Endothelial cell of umbilical vein (primary cell): Measurements from ENCODE around the gene AMOT. TPM values are rescaled to one million over a fixed set of nuclear protein-coding genes. Genes with fewer than 3 reads are reported as not detected.

Source experiments
- BruUV-seq: library from RNA; stranded (reverse); fragments of 400-500 nt; replicated peaks from 2 replicates; lab custom pipeline; 2021; lab: Mats Ljungman, UMichigan
- CTCF ChIA-PET: fragments of 300-600, 350-600 bp; sonication (Branson Sonifier 250); formaldehyde crosslinking; loops from one replicate; lab custom pipeline; 2021; ENCODE audit warnings: antibody characterized with exemption, inconsistent platforms; lab: Charles Lee
- POLR2A ChIA-PET: fragments of 300-600, 350-600 bp; sonication (Branson Sonifier 250); formaldehyde crosslinking; loops from one replicate; lab custom pipeline; 2021; ENCODE audit warnings: antibody characterized with exemption, inconsistent platforms; lab: Charles Lee
- DNase-seq: peaks from one replicate; pipeline ENCODE4 v3.0.0-alpha.2; 2011; ENCODE audit warnings: low read depth, low spot score
- FAIRE-seq: peaks from 2 replicates; lab custom pipeline; 2011; peaks lifted over from hg19 to GRCh38; lab: Jason Lieb, UNC
- H2AFZ ChIP-seq: 2 replicates; pipeline ENCODE4 v1.6.0; 2012; ENCODE audit warnings: low read depth, low read length, control low read depth, inconsistent platforms
- H3K27ac ChIP-seq: 2 replicates; pipeline ENCODE4 v1.5.1; 2011; ENCODE audit warnings: low read depth, mild to moderate bottlenecking, control low read depth, low read length, moderate library complexity; ENCODE audit not compliant: insufficient read depth
- H3K27me3 ChIP-seq, 2 experiments: 2 replicates each; pipeline versions ENCODE4 v1.6.0 to v1.6.1; 2011; ENCODE audit warnings: low read length in 2 of 2, mixed read lengths in 1 of 2; ENCODE audit not compliant: control insufficient read depth in 2 of 2, insufficient read depth in 2 of 2
- H3K36me3 ChIP-seq, 2 experiments: 2 replicates in 1 of 2; 3 replicates in 1 of 2; pipeline ENCODE4 v1.5.1; 2011; ENCODE audit warnings: low read length in 2 of 2, mild to moderate bottlenecking in 1 of 2, moderate library complexity in 1 of 2; ENCODE audit not compliant: control insufficient read depth in 2 of 2, insufficient read depth in 2 of 2; ENCODE audit errors: extremely low read depth in 1 of 2
- H3K4me1 ChIP-seq: 3 replicates; pipeline ENCODE4 v1.5.1; 2011; ENCODE audit warnings: mild to moderate bottlenecking, low read length; ENCODE audit not compliant: control insufficient read depth, insufficient read depth; ENCODE audit errors: extremely low read depth
- H3K4me2 ChIP-seq: 2 replicates; pipeline ENCODE4 v1.6.1; 2011; ENCODE audit warnings: low read length, control low read depth, mixed read lengths; ENCODE audit not compliant: insufficient read depth
- H3K4me3 ChIP-seq, 3 experiments: fragments of 200-600 bp in 1 of 3; sonication (generic), shearing (Covaris generic) in 1 of 3; replicated peaks in 1 of 3; 2 replicates each; pipeline ENCODE4 v1.5.1; 2011 to 2016; ENCODE audit warnings: control low read depth in 3 of 3, low read length in 3 of 3, mild to moderate bottlenecking in 2 of 3, inconsistent platforms in 1 of 3, low read depth in 1 of 3, moderate library complexity in 1 of 3; ENCODE audit not compliant: insufficient read depth in 1 of 3
- H3K79me2 ChIP-seq: 2 replicates; pipeline ENCODE4 v1.6.0; 2012; ENCODE audit warnings: low read length, inconsistent platforms; ENCODE audit not compliant: control insufficient read depth, insufficient read depth
- H3K9ac ChIP-seq: replicated peaks from 2 replicates; pipeline ENCODE3; 2011; ENCODE audit warnings: low read length, control low read depth; ENCODE audit not compliant: insufficient read depth; ENCODE audit errors: extremely low read depth
- H3K9me1 ChIP-seq: replicated peaks from 3 replicates; pipeline ENCODE4 v1.6.0; 2011; ENCODE audit warnings: mild to moderate bottlenecking, low read length; ENCODE audit not compliant: control insufficient read depth, insufficient read depth; ENCODE audit errors: extremely low read depth
- H3K9me3 ChIP-seq: replicated peaks from 2 replicates; pipeline ENCODE4 v1.5.1; 2012; ENCODE audit warnings: low read length, inconsistent platforms; ENCODE audit not compliant: control insufficient read depth, insufficient read depth
- H4K20me1 ChIP-seq: replicated peaks from 2 replicates; pipeline ENCODE3; 2011; ENCODE audit warnings: mild to moderate bottlenecking, low read length; ENCODE audit not compliant: control insufficient read depth, insufficient read depth; ENCODE audit errors: extremely low read depth
- CTCF ChIP-seq, 2 donors: IDR thresholded peaks; 1 replicate in 1 of 2; 2 replicates in 1 of 2; pipeline ENCODE4 v1.5.1; 2011; ENCODE audit warnings: low read length in 2 of 2, mild to moderate bottlenecking in 2 of 2, moderate library complexity in 2 of 2, control low read depth in 1 of 2, inconsistent platforms in 1 of 2, low read depth in 1 of 2; ENCODE audit not compliant: insufficient read depth in 1 of 2; ENCODE audit errors: extremely low read depth in 1 of 2
- EZH2 ChIP-seq: IDR thresholded peaks from 2 replicates; pipeline ENCODE4 v1.6.1; 2012; ENCODE audit warnings: borderline replicate concordance, low read depth, mild to moderate bottlenecking, moderate library complexity, low read length, inconsistent platforms; ENCODE audit not compliant: severe bottlenecking
- FOS ChIP-seq: IDR thresholded peaks from 2 replicates; pipeline ENCODE4 v1.6.1; 2011; ENCODE audit warnings: mild to moderate bottlenecking, low read length, moderate library complexity, borderline replicate concordance; ENCODE audit not compliant: insufficient read depth
- GATA2 ChIP-seq: IDR thresholded peaks from 2 replicates; pipeline ENCODE4 v1.7.0; 2011; ENCODE audit warnings: low read depth, mild to moderate bottlenecking, moderate library complexity, mixed read lengths, low read length; ENCODE audit not compliant: insufficient read length, insufficient read depth
- JUN ChIP-seq: IDR thresholded peaks from 2 replicates; pipeline ENCODE4 v1.6.1; 2011; ENCODE audit warnings: borderline replicate concordance, low read depth; ENCODE audit not compliant: insufficient read length, insufficient read depth
- MYC ChIP-seq: IDR thresholded peaks from one replicate; pipeline ENCODE4 v1.6.1; 2011; ENCODE audit warnings: mild to moderate bottlenecking, low read depth, low read length
- POLR2A ChIP-seq: IDR thresholded peaks from 2 replicates; pipeline ENCODE4 v1.6.1; 2012; ENCODE audit warnings: low read depth, mild to moderate bottlenecking, control low read depth, low read length
- POLR2AphosphoS5 ChIP-seq: IDR thresholded peaks from 2 replicates; pipeline ENCODE4 v1.6.1; 2012; ENCODE audit warnings: low read depth, mild to moderate bottlenecking, control low read depth, low read length, moderate library complexity; ENCODE audit not compliant: insufficient read depth
- dilution Hi-C: fragments of 300-500 bp; cut with MboI; formaldehyde crosslinking; loops from one replicate; pipeline ENCODE4 v1.15.0; 2019; ENCODE audit warnings: low sequenced_read_pairs; ENCODE audit not compliant: extremely low pct_ligation_motif_present
- intact Hi-C: fragments of 100-400 bp; cut with micrococcal nuclease; formaldehyde crosslinking; loops from one replicate; pipeline ENCODE4 v1.10.0; 2022
- polyA plus RNA-seq, 4 experiments: library from polyadenylated mRNA; depleted of rRNA in 3 of 4; stranded (reverse) in 3 of 4; unstranded in 1 of 4; fragments of >200 nt; gene quantifications; 2 replicates each; pipeline versions ENCODE4 v1.2.1 to v1.2.3, GENCODE V29; 2011 to 2012; ENCODE audit warnings: missing spikeins in 1 of 4
- total RNA-seq: library from RNA; stranded (reverse); gene quantifications from 2 replicates; pipeline ENCODE4 v1.2.3, GENCODE V29; 2021
- TF ChIP-seq, protein P1 (sequence below): IDR thresholded peaks from 2 replicates; pipeline ENCODE4 v1.6.1; 2011; ENCODE audit not compliant: insufficient read depth, insufficient read length

Gene AMOT
- total and polyA plus RNA-seq, 2 donors (not counting 3 experiments of a cell fraction or from before 2014, with no cell fraction given), result 0.68 to 3.5 TPM

- POLR2A ChIA-PET, result no interaction called here
- dilution Hi-C loops, result no loop called here
- Histone ChIP-seq H3K36me3 (no peaks in the 10 kb centered on the region), H3K27me3 (no peaks in the 10 kb centered on the region), H3K27ac (peak overlapping the region; percentile 11), H3K4me3 (peak overlapping the region; percentile 46 to 84 (median 48)), H2AFZ (peak overlapping the region; percentile 95), H3K9me1 (no peaks in the 10 kb centered on the region), H3K79me2 (no peaks in the 10 kb centered on the region), H4K20me1 (no peaks in the 10 kb centered on the region), H3K9me3 (no peaks in the 10 kb centered on the region), H3K4me1 (no peaks in the 10 kb centered on the region), H3K4me2 (peak overlapping the region; percentile 70), H3K9ac (peak overlapping the region; percentile 44)
- DNase-seq (peak; percentile 81), FAIRE-seq (peak; percentile 90)
- intact Hi-C loops, result no loop called here
- BruUV-seq, result no TSS peak
- TF ChIP-seq CTCF (IDR thresholded peaks at IDR 0.05; ENCODE audit: extremely low read depth in 1 of 2, insufficient read depth in 1 of 2, low read depth in 1 of 2, low read length in 2 of 2) (no peak), MYC (no peak), POLR2AphosphoS5 (no peak), FOS (no peak), JUN (no peak), GATA2 (no peak), POLR2A (no peak), EZH2 (no peak)
- TF ChIP-seq, protein P1, sequence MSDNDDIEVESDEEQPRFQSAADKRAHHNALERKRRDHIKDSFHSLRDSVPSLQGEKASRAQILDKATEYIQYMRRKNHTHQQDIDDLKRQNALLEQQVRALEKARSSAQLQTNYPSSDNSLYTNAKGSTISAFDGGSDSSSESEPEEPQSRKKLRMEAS, result no peak
- CTCF ChIA-PET, result interaction anchor here (0.8 kb wide), 2 partner anchors 18 to 900 kb away, joined by 3 read pairs; no protein-coding TSS in a partner anchor
Measured at GRCh38 chrX:112841114-112841819, 636 bp upstream of the AMOT start.
